ENCODE data around the gene COL27A1. TPM values are rescaled to one million over a fixed set of nuclear protein-coding genes. Genes with fewer than 3 reads are reported as not detected.

The COL27A1 gene
- total RNA-seq, 2 experiments from 2014 or later: not detected

- DNase-seq (ENCODE audit: low spot score): no peak
- H2AFZ ChIP-seq (ENCODE audit: low read length): no peak overlapping the region
- ChIA-PET CTCF (ENCODE audit: unreplicated experiment) (no interaction called here), POLR2A (no interaction called here)
- H3K36me3 ChIP-seq (ENCODE audit: insufficient read depth, low read length): no peaks in the 10 kb centered on the region
- H3K79me2 ChIP-seq (ENCODE audit: insufficient read depth, low read depth, low read length): no peaks in the 10 kb centered on the region
- no peak overlapping the region for H3K4me3 ChIP-seq (ENCODE audit: low read depth, low read length, poor library complexity, severe bottlenecking)
- TF ChIP-seq EZH2phosphoT487 (IDR thresholded peaks at IDR 0.05; ENCODE audit: borderline replicate concordance, low read depth, low read length): no peak
- TF ChIP-seq, protein P1, sequence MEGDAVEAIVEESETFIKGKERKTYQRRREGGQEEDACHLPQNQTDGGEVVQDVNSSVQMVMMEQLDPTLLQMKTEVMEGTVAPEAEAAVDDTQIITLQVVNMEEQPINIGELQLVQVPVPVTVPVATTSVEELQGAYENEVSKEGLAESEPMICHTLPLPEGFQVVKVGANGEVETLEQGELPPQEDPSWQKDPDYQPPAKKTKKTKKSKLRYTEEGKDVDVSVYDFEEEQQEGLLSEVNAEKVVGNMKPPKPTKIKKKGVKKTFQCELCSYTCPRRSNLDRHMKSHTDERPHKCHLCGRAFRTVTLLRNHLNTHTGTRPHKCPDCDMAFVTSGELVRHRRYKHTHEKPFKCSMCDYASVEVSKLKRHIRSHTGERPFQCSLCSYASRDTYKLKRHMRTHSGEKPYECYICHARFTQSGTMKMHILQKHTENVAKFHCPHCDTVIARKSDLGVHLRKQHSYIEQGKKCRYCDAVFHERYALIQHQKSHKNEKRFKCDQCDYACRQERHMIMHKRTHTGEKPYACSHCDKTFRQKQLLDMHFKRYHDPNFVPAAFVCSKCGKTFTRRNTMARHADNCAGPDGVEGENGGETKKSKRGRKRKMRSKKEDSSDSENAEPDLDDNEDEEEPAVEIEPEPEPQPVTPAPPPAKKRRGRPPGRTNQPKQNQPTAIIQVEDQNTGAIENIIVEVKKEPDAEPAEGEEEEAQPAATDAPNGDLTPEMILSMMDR (conservative IDR thresholded peaks at IDR 0.05; ENCODE audit: low read length): no peak
- H3K27ac ChIP-seq (ENCODE audit: low read depth, low read length, poor library complexity, severe bottlenecking): no peak overlapping the region
- H3K4me2 ChIP-seq (ENCODE audit: low read length): no peak overlapping the region
- H3K9me2 ChIP-seq (ENCODE audit: insufficient read depth, low read length): no peaks in the 10 kb centered on the region
- no TSS peak for BruUV-seq (replicated peaks)
- H4K20me1 ChIP-seq (ENCODE audit: insufficient read depth, low read length): no peaks in the 10 kb centered on the region
- intact Hi-C loops (cut with micrococcal nuclease; ENCODE audit: unreplicated experiment): no loop called here
- no peaks in the 10 kb centered on the region for H3K9me3 ChIP-seq (ENCODE audit: low read length)
- no peaks in the 10 kb centered on the region for H3K4me1 ChIP-seq (ENCODE audit: insufficient read depth, low read length, poor library complexity, severe bottlenecking)
Observed at GRCh38 chr9:114184866-114185265, 29.5 kb downstream of the COL27A1 start.

DNA sequence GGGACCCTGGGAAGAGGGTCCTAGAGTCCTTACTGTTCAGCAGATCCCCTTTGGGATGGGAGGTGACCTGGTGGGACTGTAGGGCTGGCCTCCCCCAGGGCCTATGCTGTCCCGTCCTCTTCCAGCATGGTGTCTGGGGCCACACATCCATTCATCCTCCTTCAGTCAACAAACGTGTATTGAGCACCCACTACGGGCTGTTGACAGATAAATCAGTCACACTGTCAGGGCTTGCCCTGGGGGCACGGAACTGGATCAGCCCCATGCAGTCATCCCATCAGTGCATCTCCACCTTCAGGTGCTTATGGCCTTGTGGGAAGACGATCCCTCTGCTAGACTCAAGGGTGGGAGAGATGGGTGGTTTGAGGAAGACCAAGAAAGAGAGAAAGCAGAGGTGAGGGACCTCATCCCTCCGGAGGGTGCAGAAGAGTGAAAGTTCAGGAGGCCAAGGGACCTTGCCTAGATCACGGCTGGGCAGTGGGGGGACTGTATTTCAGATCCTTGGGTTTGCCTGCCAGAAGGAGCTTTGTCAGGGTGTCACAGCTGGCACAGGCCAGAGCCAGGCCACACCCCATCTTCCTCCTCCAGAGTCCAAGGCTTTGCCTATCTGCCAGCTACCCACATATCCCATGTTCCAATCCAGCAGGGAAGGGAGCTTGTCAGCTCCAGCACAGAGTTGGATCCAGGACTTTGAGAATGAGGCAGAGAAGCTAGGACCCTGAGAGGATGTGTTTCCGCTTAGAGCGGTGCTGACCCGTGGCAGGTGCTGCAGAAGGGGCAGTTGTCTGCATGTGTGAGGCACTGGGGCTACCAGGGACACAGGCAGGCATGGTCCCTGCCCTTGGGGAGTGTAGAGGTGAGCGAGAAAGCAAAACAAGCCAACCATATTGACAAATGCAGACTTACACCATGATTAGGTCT, 30.5 kb downstream of the COL27A1 start:
- Histone ChIP-seq H3K79me2 (ENCODE audit: insufficient read depth, low read depth, low read length) (no peaks in the 10 kb centered on the region), H3K9me3 (ENCODE audit: low read length) (no peaks in the 10 kb centered on the region), H3K4me1 (ENCODE audit: insufficient read depth, low read length, poor library complexity, severe bottlenecking) (no peaks in the 10 kb centered on the region), H2AFZ (ENCODE audit: low read length) (no peak overlapping the region), H3K4me3 (ENCODE audit: low read depth, low read length, poor library complexity, severe bottlenecking) (no peak overlapping the region), H3K4me2 (ENCODE audit: low read length) (no peak overlapping the region), H3K36me3 (ENCODE audit: insufficient read depth, low read length) (no peaks in the 10 kb centered on the region), H4K20me1 (ENCODE audit: insufficient read depth, low read length) (no peaks in the 10 kb centered on the region), H3K27ac (ENCODE audit: low read depth, low read length, poor library complexity, severe bottlenecking) (no peak overlapping the region), H3K9me2 (ENCODE audit: insufficient read depth, low read length) (no peaks in the 10 kb centered on the region)
- no peak for TF ChIP-seq EZH2phosphoT487 (IDR thresholded peaks at IDR 0.05; ENCODE audit: borderline replicate concordance, low read depth, low read length)
- TF ChIP-seq, protein P1 (conservative IDR thresholded peaks at IDR 0.05; ENCODE audit: low read length): no peak
- ChIA-PET POLR2A (no interaction called here), CTCF (ENCODE audit: unreplicated experiment) (no interaction called here)
- intact Hi-C loops (cut with micrococcal nuclease; ENCODE audit: unreplicated experiment): no loop called here
- DNase-seq (ENCODE audit: low spot score): no peak
- BruUV-seq (replicated peaks): no TSS peak
